Measurements from ENCODE around the gene AFDN.

AFDN gene

DNA sequence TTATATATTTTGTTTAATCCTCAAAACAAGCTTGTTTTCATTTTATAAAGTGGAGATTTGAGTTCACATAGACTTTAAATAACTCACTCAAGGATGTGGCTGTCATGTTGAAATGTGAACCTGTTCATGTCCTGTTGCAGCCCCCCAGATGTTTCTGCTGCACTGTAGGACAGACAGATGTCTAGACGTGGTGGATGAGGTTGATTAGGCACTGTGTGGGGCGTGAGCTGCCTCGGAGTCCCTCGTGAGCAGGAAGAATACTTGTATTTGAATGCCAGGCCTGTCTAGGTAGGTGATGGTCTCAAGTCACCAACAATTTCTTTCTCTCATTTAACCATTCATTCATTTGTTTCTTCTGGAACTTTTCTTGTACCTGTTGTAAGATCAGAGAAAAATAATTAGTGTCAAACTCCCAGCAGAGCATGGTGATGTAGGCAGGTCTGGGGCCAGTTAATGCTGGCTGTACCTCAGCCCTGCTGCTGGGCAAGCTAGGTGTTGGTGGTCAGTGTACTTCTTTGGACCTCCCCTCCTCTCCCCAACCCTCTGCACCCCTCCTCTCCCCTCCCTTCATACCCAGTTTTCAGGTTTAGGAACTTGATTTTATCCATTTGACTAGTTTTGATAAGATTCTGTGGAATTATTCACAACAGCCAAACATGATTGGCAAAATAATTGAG is 34.0 kb downstream of the AFDN start:
- Histone ChIP-seq H3K36me3 (ENCODE audit: low read depth) (peaks cover 11% of the 10 kb centered on the region), H3K9me3 (ENCODE audit: severe bottlenecking) (no peaks in the 10 kb centered on the region), H3K27ac (ENCODE audit: poor library complexity, severe bottlenecking) (no peak overlapping the region), H3K4me1 (ENCODE audit: insufficient read depth, poor library complexity, severe bottlenecking) (peaks cover 37% of the 10 kb centered on the region), H3K4me3 (ENCODE audit: severe bottlenecking) (no peak overlapping the region), H3K27me3 (ENCODE audit: insufficient read depth, poor library complexity, severe bottlenecking) (no peaks in the 10 kb centered on the region)
- DNase-seq (ENCODE audit: low spot score) (no peak), ATAC-seq (ENCODE audit: low read depth) (no peak)
- TF ChIP-seq, protein P1, sequence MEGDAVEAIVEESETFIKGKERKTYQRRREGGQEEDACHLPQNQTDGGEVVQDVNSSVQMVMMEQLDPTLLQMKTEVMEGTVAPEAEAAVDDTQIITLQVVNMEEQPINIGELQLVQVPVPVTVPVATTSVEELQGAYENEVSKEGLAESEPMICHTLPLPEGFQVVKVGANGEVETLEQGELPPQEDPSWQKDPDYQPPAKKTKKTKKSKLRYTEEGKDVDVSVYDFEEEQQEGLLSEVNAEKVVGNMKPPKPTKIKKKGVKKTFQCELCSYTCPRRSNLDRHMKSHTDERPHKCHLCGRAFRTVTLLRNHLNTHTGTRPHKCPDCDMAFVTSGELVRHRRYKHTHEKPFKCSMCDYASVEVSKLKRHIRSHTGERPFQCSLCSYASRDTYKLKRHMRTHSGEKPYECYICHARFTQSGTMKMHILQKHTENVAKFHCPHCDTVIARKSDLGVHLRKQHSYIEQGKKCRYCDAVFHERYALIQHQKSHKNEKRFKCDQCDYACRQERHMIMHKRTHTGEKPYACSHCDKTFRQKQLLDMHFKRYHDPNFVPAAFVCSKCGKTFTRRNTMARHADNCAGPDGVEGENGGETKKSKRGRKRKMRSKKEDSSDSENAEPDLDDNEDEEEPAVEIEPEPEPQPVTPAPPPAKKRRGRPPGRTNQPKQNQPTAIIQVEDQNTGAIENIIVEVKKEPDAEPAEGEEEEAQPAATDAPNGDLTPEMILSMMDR (IDR thresholded peaks at IDR 0.05; ENCODE audit: poor library complexity, severe bottlenecking), result no peak

DNA sequence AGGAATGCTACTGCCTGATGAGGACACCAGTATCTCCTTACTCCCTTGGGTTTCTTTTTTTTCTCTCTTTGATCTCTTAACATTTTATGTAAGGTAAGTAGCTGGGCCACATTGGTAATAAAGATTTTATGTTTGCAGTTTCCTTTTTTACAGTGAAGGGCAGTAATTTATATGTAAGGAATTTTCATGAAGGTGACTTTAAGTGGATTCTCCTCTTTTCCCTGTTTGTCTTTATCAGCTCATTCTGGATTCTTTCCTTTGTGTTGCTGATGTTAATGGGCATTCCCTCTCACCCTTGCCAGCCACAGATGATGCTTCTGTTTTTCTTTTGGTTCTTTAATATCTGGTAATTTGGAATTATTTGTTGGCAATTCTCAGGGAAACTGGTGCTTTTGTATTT is 34.7 kb downstream of the AFDN start:
- no peak for ATAC-seq (ENCODE audit: low read depth)
- no peak for DNase-seq (ENCODE audit: low spot score)
- Histone ChIP-seq H3K9me3 (ENCODE audit: severe bottlenecking) (no peaks in the 10 kb centered on the region), H3K27me3 (ENCODE audit: insufficient read depth, poor library complexity, severe bottlenecking) (no peaks in the 10 kb centered on the region), H3K4me1 (ENCODE audit: insufficient read depth, poor library complexity, severe bottlenecking) (peaks cover 31% of the 10 kb centered on the region), H3K27ac (ENCODE audit: poor library complexity, severe bottlenecking) (no peak overlapping the region), H3K4me3 (ENCODE audit: severe bottlenecking) (no peak overlapping the region), H3K36me3 (ENCODE audit: low read depth) (peaks cover 17% of the 10 kb centered on the region)
- TF ChIP-seq, protein P1 (IDR thresholded peaks at IDR 0.05; ENCODE audit: poor library complexity, severe bottlenecking), result no peak

DNA sequence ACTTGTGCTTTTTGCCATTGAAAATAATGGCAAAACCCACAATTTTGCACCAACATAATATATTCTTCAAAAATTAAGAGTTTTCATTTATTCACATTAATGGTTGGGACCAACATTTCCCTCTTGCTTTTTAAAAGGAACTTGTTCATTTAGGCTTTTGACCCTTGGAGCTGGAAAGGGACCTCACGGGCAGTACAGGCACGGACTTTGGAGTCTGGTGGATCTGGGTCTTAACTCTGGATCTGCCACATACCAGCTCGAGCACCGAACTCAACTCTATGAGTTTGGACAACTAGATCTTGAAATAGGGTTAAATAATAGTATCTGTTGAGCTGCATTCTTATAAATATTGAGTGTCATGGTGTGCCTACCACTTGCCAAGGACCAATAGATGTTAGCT is 37.2 kb downstream of the AFDN start:
- Histone ChIP-seq H3K4me1 (ENCODE audit: insufficient read depth, poor library complexity, severe bottlenecking) (peaks cover 8% of the 10 kb centered on the region), H3K36me3 (ENCODE audit: low read depth) (peaks cover 32% of the 10 kb centered on the region), H3K9me3 (ENCODE audit: severe bottlenecking) (no peaks in the 10 kb centered on the region), H3K4me3 (ENCODE audit: severe bottlenecking) (no peak overlapping the region), H3K27me3 (ENCODE audit: insufficient read depth, poor library complexity, severe bottlenecking) (no peaks in the 10 kb centered on the region), H3K27ac (ENCODE audit: poor library complexity, severe bottlenecking) (no peak overlapping the region)
- no peak for DNase-seq (ENCODE audit: low spot score)
- ATAC-seq (ENCODE audit: low read depth), result no peak
- TF ChIP-seq, protein P1 (IDR thresholded peaks at IDR 0.05; ENCODE audit: poor library complexity, severe bottlenecking), result no peak

DNA sequence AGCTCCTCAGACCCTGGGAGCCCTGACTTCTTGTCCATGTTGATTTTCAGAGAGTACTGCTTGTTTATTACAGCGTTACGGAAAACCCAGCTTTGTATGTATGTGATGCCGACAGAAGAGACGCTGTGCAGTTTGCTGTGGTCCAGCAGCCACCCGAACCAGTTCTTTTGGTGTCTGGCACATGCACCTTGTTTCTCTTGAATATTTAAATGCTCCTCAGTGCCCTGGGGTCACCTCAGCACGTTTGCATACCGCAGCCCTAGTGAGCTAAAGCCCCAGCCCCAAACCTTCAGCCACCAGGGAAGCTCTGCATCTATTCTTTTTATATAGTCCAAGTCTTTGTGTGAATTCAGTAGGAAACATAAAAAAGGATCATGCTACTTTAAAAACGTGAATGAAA is 39.9 kb downstream of the AFDN start:
- ATAC-seq (ENCODE audit: low read depth) (no peak), DNase-seq (ENCODE audit: low spot score) (no peak)
- peaks cover 46% of the 10 kb centered on the region for H3K36me3 ChIP-seq (ENCODE audit: low read depth)
- H3K9me3 ChIP-seq (ENCODE audit: severe bottlenecking), result no peaks in the 10 kb centered on the region
- no peak overlapping the region for H3K4me3 ChIP-seq (ENCODE audit: severe bottlenecking)
- H3K27ac ChIP-seq (ENCODE audit: poor library complexity, severe bottlenecking), result no peak overlapping the region
- H3K4me1 ChIP-seq (ENCODE audit: insufficient read depth, poor library complexity, severe bottlenecking), result no peaks in the 10 kb centered on the region
- TF ChIP-seq, protein P1 (IDR thresholded peaks at IDR 0.05; ENCODE audit: poor library complexity, severe bottlenecking), result no peak
- no peaks in the 10 kb centered on the region for H3K27me3 ChIP-seq (ENCODE audit: insufficient read depth, poor library complexity, severe bottlenecking)

DNA sequence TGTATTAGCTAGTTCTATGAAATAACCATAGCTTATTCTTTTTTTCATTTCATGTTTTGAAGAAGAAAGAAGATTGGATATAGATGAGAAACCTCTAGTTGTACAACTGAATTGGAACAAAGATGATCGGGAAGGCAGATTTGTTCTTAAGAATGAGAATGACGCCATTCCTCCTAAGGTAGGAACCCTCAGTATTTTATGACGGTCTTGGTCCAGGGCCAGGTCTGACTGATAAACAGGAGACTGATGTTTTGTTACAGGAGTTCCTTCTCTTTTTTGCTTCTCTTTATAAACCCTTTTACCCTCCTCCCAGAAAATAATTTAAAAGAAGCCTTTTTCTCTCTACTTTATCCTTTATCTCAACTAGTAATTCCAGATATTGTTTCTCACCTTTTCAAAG is 43.6 kb downstream of the AFDN start:
- H3K4me1 ChIP-seq (ENCODE audit: insufficient read depth, poor library complexity, severe bottlenecking), result no peaks in the 10 kb centered on the region
- H3K4me3 ChIP-seq (ENCODE audit: severe bottlenecking), result no peak overlapping the region
- TF ChIP-seq, protein P1 (IDR thresholded peaks at IDR 0.05; ENCODE audit: poor library complexity, severe bottlenecking), result no peak
- H3K36me3 ChIP-seq (ENCODE audit: low read depth), result peaks cover 67% of the 10 kb centered on the region
- no peak overlapping the region for H3K27ac ChIP-seq (ENCODE audit: poor library complexity, severe bottlenecking)
- no peaks in the 10 kb centered on the region for H3K9me3 ChIP-seq (ENCODE audit: severe bottlenecking)
- no peak for DNase-seq (ENCODE audit: low spot score)
- no peak for ATAC-seq (ENCODE audit: low read depth)
- no peaks in the 10 kb centered on the region for H3K27me3 ChIP-seq (ENCODE audit: insufficient read depth, poor library complexity, severe bottlenecking)
